ENCODE measurements around the gene CAD.
"Not testable (repeated sequence)": the region's sequence is repeated elsewhere in the genome, so short reads cannot be mapped to it uniquely, and the experiment has no call there.

DNA sequence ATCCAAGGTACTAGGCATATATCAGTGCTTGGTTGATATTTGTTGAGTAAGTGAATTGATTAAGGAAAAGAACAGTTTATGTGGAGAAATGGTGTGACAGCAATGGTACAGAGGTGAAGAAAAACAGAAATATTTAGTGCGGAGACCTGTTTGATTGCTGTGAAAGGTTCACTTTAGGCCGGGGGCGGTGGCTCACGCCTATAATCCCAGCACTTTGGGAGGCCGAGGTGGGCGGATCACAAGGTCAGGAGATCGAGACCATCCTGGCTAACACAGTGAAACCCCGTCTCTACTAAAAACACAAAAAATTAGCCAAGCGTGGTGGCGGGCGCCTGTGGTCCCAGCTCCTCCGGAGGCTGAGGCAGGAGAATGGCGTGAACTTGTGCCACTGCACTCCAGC is 51.1 kb downstream of the CAD start:
- TF ChIP-seq POLR2A (IDR thresholded peaks at IDR 0.05; ENCODE audit: low read depth, low read length); CBFB (IDR thresholded peaks at IDR 0.05; ENCODE audit: low read depth); RBBP5 (conservative IDR thresholded peaks at IDR 0.05); SPI1 (IDR thresholded peaks at IDR 0.05; ENCODE audit: borderline replicate concordance, insufficient read depth, low read depth, low read length); BCL11A (IDR thresholded peaks at IDR 0.05; ENCODE audit: low read depth, low read length); ZNF274 (IDR thresholded peaks at IDR 0.05; ENCODE audit: insufficient read depth, insufficient read length); NR2C2 (IDR thresholded peaks at IDR 0.05; ENCODE audit: borderline replicate concordance, control insufficient read depth, insufficient read length, low read depth); CBX5 (IDR thresholded peaks at IDR 0.05; ENCODE audit: low read depth); EP300 (IDR thresholded peaks at IDR 0.05; ENCODE audit: borderline replicate concordance in 1 of 2, control insufficient read depth in 1 of 2, low read depth in 2 of 2, low read length in 2 of 2): not testable (repeated sequence)
- TF ChIP-seq, protein P1, sequence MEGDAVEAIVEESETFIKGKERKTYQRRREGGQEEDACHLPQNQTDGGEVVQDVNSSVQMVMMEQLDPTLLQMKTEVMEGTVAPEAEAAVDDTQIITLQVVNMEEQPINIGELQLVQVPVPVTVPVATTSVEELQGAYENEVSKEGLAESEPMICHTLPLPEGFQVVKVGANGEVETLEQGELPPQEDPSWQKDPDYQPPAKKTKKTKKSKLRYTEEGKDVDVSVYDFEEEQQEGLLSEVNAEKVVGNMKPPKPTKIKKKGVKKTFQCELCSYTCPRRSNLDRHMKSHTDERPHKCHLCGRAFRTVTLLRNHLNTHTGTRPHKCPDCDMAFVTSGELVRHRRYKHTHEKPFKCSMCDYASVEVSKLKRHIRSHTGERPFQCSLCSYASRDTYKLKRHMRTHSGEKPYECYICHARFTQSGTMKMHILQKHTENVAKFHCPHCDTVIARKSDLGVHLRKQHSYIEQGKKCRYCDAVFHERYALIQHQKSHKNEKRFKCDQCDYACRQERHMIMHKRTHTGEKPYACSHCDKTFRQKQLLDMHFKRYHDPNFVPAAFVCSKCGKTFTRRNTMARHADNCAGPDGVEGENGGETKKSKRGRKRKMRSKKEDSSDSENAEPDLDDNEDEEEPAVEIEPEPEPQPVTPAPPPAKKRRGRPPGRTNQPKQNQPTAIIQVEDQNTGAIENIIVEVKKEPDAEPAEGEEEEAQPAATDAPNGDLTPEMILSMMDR (IDR thresholded peaks at IDR 0.05 in 2 of 3, conservative IDR thresholded peaks at IDR 0.05 in 1 of 3; ENCODE audit: control insufficient read depth in 2 of 3, extremely low read depth in 1 of 3, insufficient read depth in 1 of 3, low read depth in 3 of 3, low read length in 3 of 3), result not testable (repeated sequence)
- TF ChIP-seq, protein P2, sequence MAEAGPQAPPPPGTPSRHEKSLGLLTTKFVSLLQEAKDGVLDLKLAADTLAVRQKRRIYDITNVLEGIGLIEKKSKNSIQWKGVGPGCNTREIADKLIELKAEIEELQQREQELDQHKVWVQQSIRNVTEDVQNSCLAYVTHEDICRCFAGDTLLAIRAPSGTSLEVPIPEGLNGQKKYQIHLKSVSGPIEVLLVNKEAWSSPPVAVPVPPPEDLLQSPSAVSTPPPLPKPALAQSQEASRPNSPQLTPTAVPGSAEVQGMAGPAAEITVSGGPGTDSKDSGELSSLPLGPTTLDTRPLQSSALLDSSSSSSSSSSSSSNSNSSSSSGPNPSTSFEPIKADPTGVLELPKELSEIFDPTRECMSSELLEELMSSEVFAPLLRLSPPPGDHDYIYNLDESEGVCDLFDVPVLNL (IDR thresholded peaks at IDR 0.05; ENCODE audit: low read depth, low read length), result not testable (repeated sequence)

Data from GM12878 (cell line).